Measurements from ENCODE around the gene SMC3.
"Not testable (repeated sequence)": the region's sequence is repeated elsewhere in the genome, so short reads cannot be mapped to it uniquely, and the experiment has no call there.

Gene SMC3

GRCh38 chr10:110618230-110618610 lies 50.7 kb downstream of the SMC3 start:
- TF ChIP-seq CTCF (conservative IDR thresholded peaks at IDR 0.05), result no peak
- no peak overlapping the region for H3K27ac ChIP-seq

- no peak overlapping the region for H3K27ac ChIP-seq
- no peak for TF ChIP-seq CTCF (conservative IDR thresholded peaks at IDR 0.05)
These were observed 52.3 kb downstream of the SMC3 start for GRCh38 chr10:110619514-110620397.

- no peak for TF ChIP-seq CTCF (conservative IDR thresholded peaks at IDR 0.05)
- no peak overlapping the region for H3K27ac ChIP-seq
These were observed 52.9 kb downstream of the SMC3 start for GRCh38 chr10:110620398-110620719.

- not testable (repeated sequence) for H3K27ac ChIP-seq
These were observed 55.8 kb downstream of the SMC3 start for GRCh38 chr10:110623316-110623715.

- H3K27ac ChIP-seq, result no peak overlapping the region
- no peak for TF ChIP-seq CTCF (conservative IDR thresholded peaks at IDR 0.05)
These were observed 57.9 kb downstream of the SMC3 start for GRCh38 chr10:110625356-110625894.

- H3K27ac ChIP-seq, result no peak overlapping the region
- TF ChIP-seq CTCF (conservative IDR thresholded peaks at IDR 0.05), result no peak
These were observed 58.7 kb downstream of the SMC3 start for GRCh38 chr10:110625951-110626855.

GRCh38 chr10:110628161-110628560 lies 60.7 kb downstream of the SMC3 start:
- no peak overlapping the region for H3K27ac ChIP-seq
- no peak for TF ChIP-seq CTCF (conservative IDR thresholded peaks at IDR 0.05)
